Neural cell (in vitro differentiated cells): ENCODE data around the gene ATP11A.

Experiments
- EP300 ChIP-seq: fragments of 450-650 bp; conservative IDR thresholded peaks from 2 replicates; pipeline ENCODE4 v1.6.1; 2014; ENCODE audit warnings: antibody characterized with exemption, mild to moderate bottlenecking, moderate library complexity; ENCODE audit not compliant: poor library complexity, severe bottlenecking
- EZH2 ChIP-seq: fragments of 200-600, 300-800 bp; shearing (Covaris generic), sonication (generic); IDR thresholded peaks from 2 replicates; pipeline ENCODE4 v1.6.1; 2014; ENCODE audit warnings: antibody characterized with exemption, low read length, borderline replicate concordance, mild to moderate bottlenecking; ENCODE audit not compliant: insufficient read depth, poor library complexity, severe bottlenecking
- MXI1 ChIP-seq: fragments of 450-650 bp; conservative IDR thresholded peaks from 2 replicates; pipeline ENCODE4 v1.6.1; 2014; ENCODE audit warnings: antibody characterized with exemption, mild to moderate bottlenecking; ENCODE audit not compliant: poor library complexity, severe bottlenecking
- POLR2AphosphoS5 ChIP-seq: IDR thresholded peaks from 2 replicates; pipeline ENCODE4 v1.6.1; 2012
- RAD21 ChIP-seq: fragments of 450-650 bp; conservative IDR thresholded peaks from 2 replicates; pipeline ENCODE4 v1.6.1; 2014; ENCODE audit warnings: antibody characterized with exemption, mild to moderate bottlenecking, moderate library complexity
- SMC3 ChIP-seq: fragments of 450-650 bp; conservative IDR thresholded peaks from 2 replicates; pipeline ENCODE4 v1.6.1; 2014; ENCODE audit warnings: antibody characterized with exemption, mild to moderate bottlenecking, moderate library complexity; ENCODE audit not compliant: poor library complexity
- TAF1 ChIP-seq: IDR thresholded peaks from 2 replicates; pipeline ENCODE4 v1.6.1; 2012; ENCODE audit warnings: low read depth
- TF ChIP-seq, protein P1 (sequence below): fragments of 450-650 bp; IDR thresholded peaks from 2 replicates; pipeline ENCODE4 v1.5.1; 2014; ENCODE audit warnings: antibody characterized with exemption, mild to moderate bottlenecking, moderate library complexity; ENCODE audit not compliant: poor library complexity, severe bottlenecking
- TF ChIP-seq, protein P2 (sequence below): IDR thresholded peaks from 2 replicates; pipeline ENCODE4 v1.6.1; 2012; ENCODE audit warnings: borderline replicate concordance

DNA sequence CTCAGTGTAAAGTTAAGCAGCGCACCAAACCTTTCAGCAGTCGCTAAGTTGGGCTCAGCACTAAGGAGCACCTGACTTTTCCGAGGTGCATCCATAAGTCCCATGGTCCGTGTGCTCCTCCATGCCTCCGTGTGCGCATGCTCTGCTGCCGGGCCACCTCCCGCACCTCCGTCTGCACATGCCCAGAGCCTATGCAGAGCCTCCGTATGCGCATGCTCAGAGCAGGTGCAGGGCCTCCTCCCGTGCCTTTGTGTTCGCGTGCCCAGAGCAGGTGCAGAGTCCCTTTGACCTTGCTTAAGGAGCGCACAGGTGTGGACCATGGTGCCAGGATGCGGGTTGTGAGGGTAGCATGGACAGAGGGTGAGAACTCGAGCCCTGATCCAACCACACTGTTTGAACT, 46.0 kb downstream of the ATP11A start:
- no peak for TF ChIP-seq EZH2
- TF ChIP-seq, protein P1, sequence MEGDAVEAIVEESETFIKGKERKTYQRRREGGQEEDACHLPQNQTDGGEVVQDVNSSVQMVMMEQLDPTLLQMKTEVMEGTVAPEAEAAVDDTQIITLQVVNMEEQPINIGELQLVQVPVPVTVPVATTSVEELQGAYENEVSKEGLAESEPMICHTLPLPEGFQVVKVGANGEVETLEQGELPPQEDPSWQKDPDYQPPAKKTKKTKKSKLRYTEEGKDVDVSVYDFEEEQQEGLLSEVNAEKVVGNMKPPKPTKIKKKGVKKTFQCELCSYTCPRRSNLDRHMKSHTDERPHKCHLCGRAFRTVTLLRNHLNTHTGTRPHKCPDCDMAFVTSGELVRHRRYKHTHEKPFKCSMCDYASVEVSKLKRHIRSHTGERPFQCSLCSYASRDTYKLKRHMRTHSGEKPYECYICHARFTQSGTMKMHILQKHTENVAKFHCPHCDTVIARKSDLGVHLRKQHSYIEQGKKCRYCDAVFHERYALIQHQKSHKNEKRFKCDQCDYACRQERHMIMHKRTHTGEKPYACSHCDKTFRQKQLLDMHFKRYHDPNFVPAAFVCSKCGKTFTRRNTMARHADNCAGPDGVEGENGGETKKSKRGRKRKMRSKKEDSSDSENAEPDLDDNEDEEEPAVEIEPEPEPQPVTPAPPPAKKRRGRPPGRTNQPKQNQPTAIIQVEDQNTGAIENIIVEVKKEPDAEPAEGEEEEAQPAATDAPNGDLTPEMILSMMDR, result no peak
- TF ChIP-seq POLR2AphosphoS5, result no peak
- TF ChIP-seq RAD21, result no peak
- TF ChIP-seq SMC3, result no peak
- TF ChIP-seq MXI1, result no peak
- TF ChIP-seq, protein P2, sequence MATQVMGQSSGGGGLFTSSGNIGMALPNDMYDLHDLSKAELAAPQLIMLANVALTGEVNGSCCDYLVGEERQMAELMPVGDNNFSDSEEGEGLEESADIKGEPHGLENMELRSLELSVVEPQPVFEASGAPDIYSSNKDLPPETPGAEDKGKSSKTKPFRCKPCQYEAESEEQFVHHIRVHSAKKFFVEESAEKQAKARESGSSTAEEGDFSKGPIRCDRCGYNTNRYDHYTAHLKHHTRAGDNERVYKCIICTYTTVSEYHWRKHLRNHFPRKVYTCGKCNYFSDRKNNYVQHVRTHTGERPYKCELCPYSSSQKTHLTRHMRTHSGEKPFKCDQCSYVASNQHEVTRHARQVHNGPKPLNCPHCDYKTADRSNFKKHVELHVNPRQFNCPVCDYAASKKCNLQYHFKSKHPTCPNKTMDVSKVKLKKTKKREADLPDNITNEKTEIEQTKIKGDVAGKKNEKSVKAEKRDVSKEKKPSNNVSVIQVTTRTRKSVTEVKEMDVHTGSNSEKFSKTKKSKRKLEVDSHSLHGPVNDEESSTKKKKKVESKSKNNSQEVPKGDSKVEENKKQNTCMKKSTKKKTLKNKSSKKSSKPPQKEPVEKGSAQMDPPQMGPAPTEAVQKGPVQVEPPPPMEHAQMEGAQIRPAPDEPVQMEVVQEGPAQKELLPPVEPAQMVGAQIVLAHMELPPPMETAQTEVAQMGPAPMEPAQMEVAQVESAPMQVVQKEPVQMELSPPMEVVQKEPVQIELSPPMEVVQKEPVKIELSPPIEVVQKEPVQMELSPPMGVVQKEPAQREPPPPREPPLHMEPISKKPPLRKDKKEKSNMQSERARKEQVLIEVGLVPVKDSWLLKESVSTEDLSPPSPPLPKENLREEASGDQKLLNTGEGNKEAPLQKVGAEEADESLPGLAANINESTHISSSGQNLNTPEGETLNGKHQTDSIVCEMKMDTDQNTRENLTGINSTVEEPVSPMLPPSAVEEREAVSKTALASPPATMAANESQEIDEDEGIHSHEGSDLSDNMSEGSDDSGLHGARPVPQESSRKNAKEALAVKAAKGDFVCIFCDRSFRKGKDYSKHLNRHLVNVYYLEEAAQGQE, result no peak
- no peak for TF ChIP-seq EP300
- no peak for TF ChIP-seq TAF1
